Right lobe of liver (tissue), 4 donors: ENCODE results near the gene SLC7A8.

Experiments
- POLR2A ChIP-seq: fragments of 450-650 bp; IDR thresholded peaks from one replicate; pipeline ENCODE4 v1.6.1; 2017; ENCODE audit warnings: antibody characterized with exemption, mild to moderate bottlenecking
- TF ChIP-seq, protein P1 (sequence below), 4 donors: fragments of 200-600 bp in 3 of 4; fragments of 450-650 bp in 1 of 4; IDR thresholded peaks; one replicate each; pipeline versions ENCODE4 v1.5.1 to v1.8.0; 2016 to 2022; ENCODE audit warnings: antibody characterized with exemption in 4 of 4, mild to moderate bottlenecking in 2 of 4
- donor health status: DM: no; HTN: no; CAD: no.
- donor health status: DM: no; HTN: no; CAD: no.
- donor health status: DM: no; HTN: yes; CAD: no.

DNA sequence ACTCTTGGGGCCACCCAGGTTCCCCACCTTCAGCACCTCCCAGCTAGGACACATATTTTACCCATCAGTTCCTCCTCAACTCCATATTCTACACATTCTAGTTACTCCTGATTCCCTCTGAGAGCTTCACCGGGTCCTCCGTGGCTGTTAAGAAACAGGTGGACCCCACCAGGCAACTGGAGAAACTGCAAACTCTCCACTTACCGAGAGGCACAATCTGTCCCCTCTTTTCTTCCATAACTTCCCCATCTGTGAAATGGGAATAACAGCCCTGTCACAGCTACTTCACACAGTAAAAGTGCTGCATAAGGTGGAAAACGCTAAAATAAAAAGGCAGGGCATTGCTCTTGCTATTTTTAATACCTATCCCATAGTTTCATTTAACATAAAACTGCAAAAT is 1.5 kb downstream of the SLC7A8 start:
- TF ChIP-seq, protein P1, sequence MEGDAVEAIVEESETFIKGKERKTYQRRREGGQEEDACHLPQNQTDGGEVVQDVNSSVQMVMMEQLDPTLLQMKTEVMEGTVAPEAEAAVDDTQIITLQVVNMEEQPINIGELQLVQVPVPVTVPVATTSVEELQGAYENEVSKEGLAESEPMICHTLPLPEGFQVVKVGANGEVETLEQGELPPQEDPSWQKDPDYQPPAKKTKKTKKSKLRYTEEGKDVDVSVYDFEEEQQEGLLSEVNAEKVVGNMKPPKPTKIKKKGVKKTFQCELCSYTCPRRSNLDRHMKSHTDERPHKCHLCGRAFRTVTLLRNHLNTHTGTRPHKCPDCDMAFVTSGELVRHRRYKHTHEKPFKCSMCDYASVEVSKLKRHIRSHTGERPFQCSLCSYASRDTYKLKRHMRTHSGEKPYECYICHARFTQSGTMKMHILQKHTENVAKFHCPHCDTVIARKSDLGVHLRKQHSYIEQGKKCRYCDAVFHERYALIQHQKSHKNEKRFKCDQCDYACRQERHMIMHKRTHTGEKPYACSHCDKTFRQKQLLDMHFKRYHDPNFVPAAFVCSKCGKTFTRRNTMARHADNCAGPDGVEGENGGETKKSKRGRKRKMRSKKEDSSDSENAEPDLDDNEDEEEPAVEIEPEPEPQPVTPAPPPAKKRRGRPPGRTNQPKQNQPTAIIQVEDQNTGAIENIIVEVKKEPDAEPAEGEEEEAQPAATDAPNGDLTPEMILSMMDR (IDR thresholded peaks at IDR 0.05), result no peak
- TF ChIP-seq POLR2A, result no peak
